Lung (tissue), 12 donors: Measurements from ENCODE around the gene E2F4. TPM values are rescaled to one million over a fixed set of nuclear protein-coding genes. Genes with fewer than 3 reads are reported as not detected.

Source experiments
- ATAC-seq: fragments of 200-7000 bp; cut with Tn5 transposase; one replicate; pipeline ENCODE4 v1.9.1; 2020; ENCODE audit warnings: moderate number of reproducible peaks; ENCODE audit not compliant: insufficient read depth, low FRiP score
- DNase-seq, 3 donors: peaks; one replicate each; pipeline ENCODE4 v3.0.0-alpha.2; 2013 to 2017
- H3K27ac ChIP-seq, 2 donors: one replicate each; pipeline ENCODE4 v1.5.1; 2013; ENCODE audit warnings: mild to moderate bottlenecking in 2 of 2, moderate library complexity in 2 of 2, control low read depth in 1 of 2, inconsistent platforms in 1 of 2, low read depth in 1 of 2, low read length in 1 of 2
- H3K27me3 ChIP-seq, 3 donors: one replicate each; pipeline ENCODE4 v1.5.1; 2013; ENCODE audit warnings: low read length in 2 of 3; ENCODE audit not compliant: control insufficient read depth in 3 of 3, insufficient read depth in 3 of 3
- H3K36me3 ChIP-seq, 4 donors: one replicate each; pipeline ENCODE4 v1.5.1; 2013; ENCODE audit warnings: low read length in 4 of 4, mild to moderate bottlenecking in 1 of 4, moderate library complexity in 1 of 4; ENCODE audit not compliant: control insufficient read depth in 4 of 4, insufficient read depth in 4 of 4
- H3K4me1 ChIP-seq, 5 donors: one replicate each; pipeline ENCODE4 v1.5.1; 2013; ENCODE audit warnings: low read length in 5 of 5, mild to moderate bottlenecking in 2 of 5, moderate library complexity in 1 of 5; ENCODE audit not compliant: control insufficient read depth in 5 of 5, insufficient read depth in 5 of 5
- H3K4me3 ChIP-seq: one replicate; pipeline ENCODE4 v1.5.1; 2013; ENCODE audit warnings: mild to moderate bottlenecking, control low read depth, moderate library complexity
- H3K9ac ChIP-seq, 2 donors: one replicate each; pipeline ENCODE4 v1.5.1; 2013; ENCODE audit warnings: low read length in 2 of 2, control low read depth in 1 of 2; ENCODE audit not compliant: insufficient read depth in 1 of 2
- H3K9me3 ChIP-seq, 4 donors: one replicate each; pipeline ENCODE4 v1.5.1; 2013; ENCODE audit warnings: low read length in 3 of 4, mild to moderate bottlenecking in 1 of 4, moderate library complexity in 1 of 4; ENCODE audit not compliant: control insufficient read depth in 4 of 4, insufficient read depth in 3 of 4
- whole genome bisulfite sequencing, 2 donors: extraction: QIAGEN DNeasy Blood & Tissue Kit; methylation state at CpG; one replicate each; pipeline ENCODE4 v1.1.7; 2013; 5-methylcytosine and 5-hydroxymethylcytosine counted together
- polyA plus RNA-seq, 2 donors: library from polyadenylated mRNA; stranded (reverse); fragments of 200-250 nt; gene quantifications; one replicate each; pipeline ENCODE4 v1.2.1, GENCODE V29; 2013
- total RNA-seq, 2 donors: library from RNA; depleted of rRNA in 1 of 2; stranded (reverse); fragments of >200 nt in 1 of 2; gene quantifications; one replicate each; pipeline ENCODE4 v1.2.1, GENCODE V29; 2014 to 2021
- TF ChIP-seq, protein P1 (sequence below): IDR thresholded peaks from 2 replicates; pipeline ENCODE4 v1.5.1; 2012; ENCODE audit warnings: mild to moderate bottlenecking; ENCODE audit errors: control extremely low read depth, extremely low read depth
- donor health status: control.
- donor health status: control.
- donor health status: Bipolar disorder and iron deficiency.
- donor health status: healthy.
- donor health status: DM: yes; HTN: yes; CAD: no.

The E2F4 gene
- total and polyA plus RNA-seq, 4 donors: 27.8 to 86.1 (median 56.4) TPM

GRCh38 chr16:67243481-67243880 lies 51.5 kb downstream of the E2F4 start:
- TF ChIP-seq, protein P1, sequence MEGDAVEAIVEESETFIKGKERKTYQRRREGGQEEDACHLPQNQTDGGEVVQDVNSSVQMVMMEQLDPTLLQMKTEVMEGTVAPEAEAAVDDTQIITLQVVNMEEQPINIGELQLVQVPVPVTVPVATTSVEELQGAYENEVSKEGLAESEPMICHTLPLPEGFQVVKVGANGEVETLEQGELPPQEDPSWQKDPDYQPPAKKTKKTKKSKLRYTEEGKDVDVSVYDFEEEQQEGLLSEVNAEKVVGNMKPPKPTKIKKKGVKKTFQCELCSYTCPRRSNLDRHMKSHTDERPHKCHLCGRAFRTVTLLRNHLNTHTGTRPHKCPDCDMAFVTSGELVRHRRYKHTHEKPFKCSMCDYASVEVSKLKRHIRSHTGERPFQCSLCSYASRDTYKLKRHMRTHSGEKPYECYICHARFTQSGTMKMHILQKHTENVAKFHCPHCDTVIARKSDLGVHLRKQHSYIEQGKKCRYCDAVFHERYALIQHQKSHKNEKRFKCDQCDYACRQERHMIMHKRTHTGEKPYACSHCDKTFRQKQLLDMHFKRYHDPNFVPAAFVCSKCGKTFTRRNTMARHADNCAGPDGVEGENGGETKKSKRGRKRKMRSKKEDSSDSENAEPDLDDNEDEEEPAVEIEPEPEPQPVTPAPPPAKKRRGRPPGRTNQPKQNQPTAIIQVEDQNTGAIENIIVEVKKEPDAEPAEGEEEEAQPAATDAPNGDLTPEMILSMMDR: no peak
- ATAC-seq (no peak), DNase-seq (peak in 1 of 3 donors; percentile 44)
- H3K9me3 ChIP-seq: no peaks in the 10 kb centered on the region
- peaks cover 15 to 63% (median 49%) of the 10 kb centered on the region in 5 donors for H3K4me1 ChIP-seq
- H3K4me3 ChIP-seq: no peak overlapping the region
- H3K36me3 ChIP-seq: peaks cover 0 to 35% (median 14%) of the 10 kb centered on the region in 4 donors
- no peaks in the 10 kb centered on the region for H3K27me3 ChIP-seq
- WGBS, 2 donors: 50 to 52% methylated on average over 4 of the region's 4 CpGs
- peak overlapping the region; percentile 96 to 98 for H3K27ac ChIP-seq
- peak overlapping the region in 1 of 2 donors; percentile 36 for H3K9ac ChIP-seq

GRCh38 chr16:67244387-67245185 lies 52.6 kb downstream of the E2F4 start:
- 6 to 16% methylated on average over 5 of the region's 5 CpGs for WGBS, 2 donors
- peaks cover 15 to 69% (median 51%) of the 10 kb centered on the region in 5 donors for H3K4me1 ChIP-seq
- peak in 2 of 3 donors; percentile 46 to 48 for DNase-seq
- H3K27me3 ChIP-seq: no peaks in the 10 kb centered on the region
- no peak overlapping the region for H3K4me3 ChIP-seq
- TF ChIP-seq, protein P1: no peak
- H3K9ac ChIP-seq: peak overlapping the region in 1 of 2 donors; percentile 63
- peak; percentile 8 for ATAC-seq
- H3K9me3 ChIP-seq: no peaks in the 10 kb centered on the region
- peaks cover 0 to 28% (median 6%) of the 10 kb centered on the region in 4 donors for H3K36me3 ChIP-seq
- peak overlapping the region; percentile 96 to 98 for H3K27ac ChIP-seq

DNA sequence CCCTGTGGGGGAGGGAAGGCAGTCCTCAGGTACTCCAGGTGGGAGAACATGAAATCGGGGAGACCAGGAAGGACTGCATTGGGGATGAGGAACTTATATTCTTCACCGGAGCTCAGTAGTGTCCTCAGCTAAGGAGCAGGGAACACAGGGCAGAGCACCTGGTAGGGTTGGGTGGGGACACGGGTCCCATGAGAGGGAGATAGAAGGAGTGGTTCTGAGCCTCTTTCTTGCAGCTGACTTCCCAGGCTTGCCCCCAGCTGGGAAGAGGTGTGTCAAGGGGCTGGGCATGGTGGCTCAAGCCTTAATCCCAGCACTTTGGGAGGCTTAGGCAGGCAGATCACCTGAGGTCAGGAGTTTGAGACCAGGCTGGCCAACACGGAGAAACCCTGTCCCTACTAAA lies 53.2 kb downstream of the E2F4 start:
- no peaks in the 10 kb centered on the region for H3K27me3 ChIP-seq
- H3K9me3 ChIP-seq: no peaks in the 10 kb centered on the region
- peak overlapping the region in 1 of 2 donors; percentile 63 for H3K9ac ChIP-seq
- ATAC-seq (no peak), DNase-seq (no peak)
- peaks cover 15 to 75% (median 47%) of the 10 kb centered on the region in 5 donors for H3K4me1 ChIP-seq
- 44 to 50% methylated on average over 4 of the region's 4 CpGs for WGBS, 2 donors
- H3K27ac ChIP-seq: peak overlapping the region; percentile 96 to 98
- H3K4me3 ChIP-seq: no peak overlapping the region
- H3K36me3 ChIP-seq: peaks cover 0 to 25% (median 5%) of the 10 kb centered on the region in 4 donors
- TF ChIP-seq, protein P1: no peak
